T-helper 17 cell (primary cell): ENCODE measurements around the gene EEF1E1. TPM values are rescaled to one million over a fixed set of nuclear protein-coding genes. Genes with fewer than 3 reads are reported as not detected.

Experiments
- ATAC-seq: fragments of 150-1000 bp; cut with Tn5 transposase; 2 replicates; pipeline ENCODE4 v1.10.0; 2021; ENCODE audit warnings: mild to moderate bottlenecking, moderate library complexity
- DNase-seq, 3 donors: peaks; one replicate each; pipeline versions ENCODE4 v3.0.0 to v3.0.0-alpha.2; 2020 to 2021
- H3K9me3 ChIP-seq: one replicate; pipeline ENCODE4 v1.7.0; 2013; ENCODE audit warnings: low read length, mild to moderate bottlenecking; ENCODE audit not compliant: control insufficient read depth, poor library complexity, severe bottlenecking
- H3K27ac Mint-ChIP-seq: one replicate; pipeline ENCODE4 v1.8.0; 2022; ENCODE audit warnings: mild to moderate bottlenecking, moderate library complexity, mixed read lengths
- H3K27me3 Mint-ChIP-seq: one replicate; pipeline ENCODE4 v1.8.0; 2022; ENCODE audit warnings: mixed read lengths
- H3K36me3 Mint-ChIP-seq: one replicate; pipeline ENCODE4 v1.8.0; 2022; ENCODE audit warnings: low read depth, mixed read lengths
- H3K4me1 Mint-ChIP-seq: one replicate; pipeline ENCODE4 v1.8.0; 2022; ENCODE audit warnings: mild to moderate bottlenecking, mixed read lengths
- H3K4me3 Mint-ChIP-seq: one replicate; pipeline ENCODE4 v1.8.0; 2022; ENCODE audit warnings: mild to moderate bottlenecking, moderate library complexity, mixed read lengths
- total RNA-seq, 4 donors: library from RNA in 2 of 4; stranded (reverse) in 2 of 4; gene quantifications; one replicate each; pipeline ENCODE4 v1.2.3 and lab custom pipeline; 2022 to 2026

The EEF1E1 gene
- 10 to 100 TPM; 11.7 to 15.5 TPM for total RNA-seq
- total RNA-seq (lab: John Stamatoyannopoulos, UW) = 2.9 to 6.6 reads per million in 2 donors

DNA sequence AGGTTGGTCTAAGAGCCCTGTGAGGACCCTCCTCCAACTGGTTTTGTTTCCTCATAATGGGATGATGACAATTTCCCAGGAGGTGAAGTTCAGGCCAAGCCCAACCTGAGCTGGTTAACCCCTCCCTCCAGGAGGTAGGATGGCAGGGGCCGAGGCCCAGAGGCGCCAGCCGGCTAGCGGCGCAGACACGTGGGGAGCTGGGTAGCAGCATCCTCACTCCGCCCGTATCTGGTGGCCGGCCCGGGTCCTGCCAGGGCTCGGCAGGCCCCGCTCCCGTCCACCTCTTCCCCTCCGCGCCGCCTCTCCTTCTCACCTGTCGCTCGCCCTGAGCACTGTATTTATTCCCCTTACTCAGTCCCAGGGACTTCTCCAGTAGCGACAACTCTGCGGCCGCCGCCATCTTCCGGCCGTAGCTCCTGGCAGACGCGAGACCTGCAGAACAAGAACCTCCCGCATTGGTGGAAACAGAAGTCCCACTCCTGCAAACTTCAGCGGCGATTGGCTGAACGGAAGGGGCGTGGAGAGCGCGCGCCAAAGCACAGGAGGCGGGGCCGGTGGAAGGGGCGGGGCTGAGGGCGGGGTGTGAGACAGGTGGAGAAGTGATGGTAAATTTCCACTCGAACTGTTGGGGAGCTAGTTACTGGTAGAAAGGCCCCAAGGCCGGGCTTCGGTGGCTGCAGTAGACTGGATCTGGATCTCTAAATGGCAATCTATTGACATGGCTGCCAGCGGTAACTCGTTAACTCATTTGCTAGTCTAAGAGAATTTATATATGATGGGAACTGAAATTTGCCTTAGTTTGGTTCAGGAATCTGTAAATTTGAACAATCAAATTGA, at the start of gene EEF1E1:
Gene EEF1E1, minus strand, starts transcription at position 427 of the 837 bp plus-strand sequence. Its CDS starts 27 bp downstream, at position 400.
- Mint-ChIP-seq H3K27me3 (peaks cover 21% of the 10 kb centered on the region), H3K27ac (peak within 1 kb of the TSS; percentile 91), H3K36me3 (peaks cover 4% of the 10 kb centered on the region), H3K4me1 (peaks cover 21% of the 10 kb centered on the region), H3K4me3 (peak within 1 kb of the TSS; percentile 97)
- ATAC-seq (peak; percentile 97), DNase-seq (peak; percentile 82 to 96 (median 94))
- H3K9me3 ChIP-seq = no peaks in the 10 kb centered on the region

DNA sequence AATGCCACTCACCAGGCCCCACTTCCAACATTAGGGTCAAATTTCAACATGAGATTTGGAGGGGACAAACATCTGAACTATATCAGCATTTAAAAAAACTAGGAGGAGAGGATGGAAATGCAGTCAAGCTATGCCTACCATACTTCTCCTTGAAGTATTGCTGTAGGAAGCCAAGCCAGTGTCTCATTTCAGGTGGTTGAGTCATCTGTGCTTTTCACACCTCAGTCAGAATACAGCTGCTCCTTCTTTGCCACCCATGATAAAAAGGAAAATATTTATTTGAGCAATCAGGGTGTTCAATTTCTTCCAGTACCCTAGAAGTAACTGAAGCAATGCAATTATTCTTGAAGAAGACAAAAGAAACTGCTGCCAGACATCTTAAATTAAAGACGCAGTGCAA, 47.0 kb upstream of the EEF1E1 start:
- no peak overlapping the region for H3K4me3 Mint-ChIP-seq
- no peaks in the 10 kb centered on the region for H3K4me1 Mint-ChIP-seq
- no peaks in the 10 kb centered on the region for H3K9me3 ChIP-seq
- peaks cover 13% of the 10 kb centered on the region for H3K27me3 Mint-ChIP-seq
- H3K27ac Mint-ChIP-seq = no peak overlapping the region
- H3K36me3 Mint-ChIP-seq = no peaks in the 10 kb centered on the region
- no peak for ATAC-seq
- DNase-seq = no peak

DNA sequence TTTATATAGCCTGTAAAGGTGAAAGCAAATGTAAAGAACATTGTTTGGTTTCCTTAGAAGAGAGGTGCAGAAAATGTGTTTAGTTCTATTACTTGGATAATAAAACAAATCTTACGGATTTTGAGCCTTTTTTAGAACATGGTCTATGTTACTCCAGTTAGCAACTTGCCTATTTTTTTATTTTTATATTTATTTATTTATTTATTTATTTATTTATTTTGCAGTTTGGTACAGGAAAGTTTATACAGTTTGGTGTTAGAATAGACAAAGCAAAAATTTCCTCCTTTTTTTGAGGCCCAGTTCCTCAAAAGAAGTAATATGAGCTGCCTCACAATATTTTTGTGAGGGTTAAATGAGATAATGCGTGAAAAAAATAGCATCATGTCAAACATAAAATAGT, 41.6 kb upstream of the EEF1E1 start:
- Mint-ChIP-seq H3K4me3 (no peak overlapping the region), H3K27ac (no peak overlapping the region), H3K4me1 (no peaks in the 10 kb centered on the region), H3K27me3 (peaks cover 7% of the 10 kb centered on the region), H3K36me3 (no peaks in the 10 kb centered on the region)
- ATAC-seq (no peak), DNase-seq (no peak)
- H3K9me3 ChIP-seq = no peaks in the 10 kb centered on the region

DNA sequence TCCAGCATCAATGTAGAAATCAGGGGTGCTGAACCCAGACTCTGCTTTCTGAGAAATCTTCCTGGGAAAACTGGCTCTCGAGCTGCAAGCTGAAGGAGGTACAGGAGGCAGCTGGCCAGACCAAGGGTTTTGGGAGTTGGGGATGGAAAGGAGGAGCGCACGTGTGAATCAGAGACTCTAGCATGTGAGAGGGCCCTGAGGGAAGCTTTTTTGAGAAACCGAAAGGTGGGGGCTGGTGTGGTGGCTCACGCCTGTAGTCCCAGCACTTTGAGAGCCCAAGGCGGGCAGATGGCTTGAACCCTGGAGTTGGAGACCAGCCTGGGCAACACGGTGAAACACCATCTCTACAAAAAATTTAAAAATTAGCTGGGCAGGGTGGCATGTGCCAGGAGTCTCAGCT, 37.1 kb upstream of the EEF1E1 start:
- H3K27me3 Mint-ChIP-seq = peaks cover 39% of the 10 kb centered on the region
- H3K9me3 ChIP-seq = no peaks in the 10 kb centered on the region
- H3K27ac Mint-ChIP-seq = no peak overlapping the region
- no peaks in the 10 kb centered on the region for H3K4me1 Mint-ChIP-seq
- H3K36me3 Mint-ChIP-seq = no peaks in the 10 kb centered on the region
- DNase-seq (no peak), ATAC-seq (no peak)
- no peak overlapping the region for H3K4me3 Mint-ChIP-seq

DNA sequence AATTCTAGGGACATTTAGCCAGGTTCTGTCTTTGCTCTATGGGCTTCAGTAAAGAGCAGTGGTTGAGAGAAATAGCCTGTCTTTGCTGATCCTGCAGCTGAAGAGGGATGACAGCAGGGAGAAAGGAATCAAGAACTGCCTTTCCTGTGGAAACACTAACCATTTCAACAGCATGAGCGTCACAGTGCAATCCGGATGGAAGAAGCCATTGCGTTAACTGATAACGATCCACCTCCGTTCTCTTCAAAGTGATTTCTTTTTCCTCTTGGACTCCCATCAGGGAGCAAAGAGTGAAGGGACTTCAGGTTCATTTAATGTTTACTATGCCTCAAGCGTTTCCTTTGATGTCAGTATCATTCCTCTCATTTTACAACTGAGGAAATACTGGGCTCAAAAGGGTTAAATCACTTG, 35.2 kb upstream of the EEF1E1 start:
- DNase-seq (no peak), ATAC-seq (no peak)
- no peaks in the 10 kb centered on the region for H3K9me3 ChIP-seq
- Mint-ChIP-seq H3K4me1 (no peaks in the 10 kb centered on the region), H3K36me3 (no peaks in the 10 kb centered on the region), H3K27me3 (peaks cover 46% of the 10 kb centered on the region), H3K4me3 (no peak overlapping the region), H3K27ac (no peak overlapping the region)

DNA sequence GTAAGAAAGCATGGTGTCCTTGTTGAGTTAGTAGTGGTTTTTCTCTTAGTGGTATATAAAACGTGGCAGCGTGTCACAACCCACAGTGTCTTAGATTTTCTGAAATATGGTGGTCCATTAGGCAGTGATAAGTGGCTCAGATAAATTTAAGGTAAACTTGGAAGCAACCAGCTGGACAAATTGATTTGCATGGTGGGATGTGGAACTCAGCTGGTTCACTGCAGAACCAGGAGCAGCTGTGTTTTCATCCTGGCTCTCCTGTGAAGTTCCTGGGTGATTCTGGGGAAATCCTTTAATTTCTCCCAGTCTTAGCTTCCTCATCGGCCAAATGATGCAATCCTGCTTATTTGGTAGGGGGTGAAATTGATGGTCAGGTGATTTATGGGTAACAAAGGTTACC, 32.9 kb upstream of the EEF1E1 start:
- no peak overlapping the region for H3K27ac Mint-ChIP-seq
- peaks cover 2% of the 10 kb centered on the region for H3K4me1 Mint-ChIP-seq
- no peak for DNase-seq
- no peak for ATAC-seq
- H3K4me3 Mint-ChIP-seq = no peak overlapping the region
- H3K36me3 Mint-ChIP-seq = peaks cover 2% of the 10 kb centered on the region
- H3K27me3 Mint-ChIP-seq = peaks cover 60% of the 10 kb centered on the region
- H3K9me3 ChIP-seq = no peaks in the 10 kb centered on the region

DNA sequence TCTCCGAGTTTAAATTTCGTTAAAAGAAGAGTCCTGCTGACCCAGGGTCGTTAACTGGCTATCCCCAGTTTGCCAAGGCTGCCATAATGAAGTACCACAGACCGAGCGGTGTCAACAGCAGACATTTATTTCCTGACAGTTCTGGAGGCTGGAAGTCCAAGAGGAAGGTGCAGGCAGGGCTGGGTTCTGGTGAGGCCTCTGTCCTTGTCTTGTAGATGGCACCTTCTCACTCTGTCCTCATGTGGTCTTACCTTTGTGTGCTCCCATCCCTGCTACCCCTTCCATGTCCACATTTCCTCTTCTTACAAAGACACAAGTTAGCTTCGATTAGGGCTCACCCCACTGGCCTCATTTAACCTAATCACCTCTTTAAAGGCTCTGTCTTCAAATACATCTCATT, 29.8 kb upstream of the EEF1E1 start:
- no peak overlapping the region for H3K4me3 Mint-ChIP-seq
- H3K27me3 Mint-ChIP-seq = peaks cover 56% of the 10 kb centered on the region
- no peak overlapping the region for H3K27ac Mint-ChIP-seq
- peaks cover 2% of the 10 kb centered on the region for H3K36me3 Mint-ChIP-seq
- no peaks in the 10 kb centered on the region for H3K9me3 ChIP-seq
- no peak for ATAC-seq
- H3K4me1 Mint-ChIP-seq = peaks cover 2% of the 10 kb centered on the region
- no peak for DNase-seq

DNA sequence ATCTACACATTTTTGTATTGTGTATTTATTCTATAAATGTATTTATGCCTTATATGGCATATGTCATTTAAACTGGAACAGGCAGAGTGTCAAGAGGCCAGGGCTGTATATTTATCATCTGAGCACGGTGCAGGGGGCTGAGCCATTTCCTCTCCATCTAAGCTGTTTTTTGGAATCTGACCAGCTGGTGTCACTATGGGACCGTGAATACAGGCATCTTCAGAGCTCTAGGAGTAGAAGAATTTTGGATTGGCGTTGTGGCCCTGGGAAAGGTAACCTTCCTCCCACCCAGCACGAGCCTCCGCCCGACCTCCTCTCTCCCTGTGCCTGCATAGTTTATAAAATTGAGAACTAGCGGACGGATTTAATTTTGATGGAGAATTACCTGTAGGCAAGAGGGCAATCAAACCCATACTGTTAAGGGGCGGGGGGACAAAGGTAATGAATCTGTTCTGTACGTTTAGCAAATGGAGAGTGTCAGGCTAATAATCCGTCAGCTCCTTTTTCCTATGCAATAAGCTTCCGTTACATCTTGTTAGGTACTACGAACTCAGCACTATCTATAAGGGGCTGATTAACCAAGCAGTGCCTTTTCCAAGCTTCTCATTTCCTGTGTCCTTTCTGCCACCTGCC, 29.0 kb upstream of the EEF1E1 start:
- H3K4me3 Mint-ChIP-seq = no peak overlapping the region
- no peak overlapping the region for H3K27ac Mint-ChIP-seq
- no peak for DNase-seq
- H3K27me3 Mint-ChIP-seq = peaks cover 52% of the 10 kb centered on the region
- H3K9me3 ChIP-seq = no peaks in the 10 kb centered on the region
- peaks cover 2% of the 10 kb centered on the region for H3K36me3 Mint-ChIP-seq
- no peak for ATAC-seq
- peaks cover 2% of the 10 kb centered on the region for H3K4me1 Mint-ChIP-seq

DNA sequence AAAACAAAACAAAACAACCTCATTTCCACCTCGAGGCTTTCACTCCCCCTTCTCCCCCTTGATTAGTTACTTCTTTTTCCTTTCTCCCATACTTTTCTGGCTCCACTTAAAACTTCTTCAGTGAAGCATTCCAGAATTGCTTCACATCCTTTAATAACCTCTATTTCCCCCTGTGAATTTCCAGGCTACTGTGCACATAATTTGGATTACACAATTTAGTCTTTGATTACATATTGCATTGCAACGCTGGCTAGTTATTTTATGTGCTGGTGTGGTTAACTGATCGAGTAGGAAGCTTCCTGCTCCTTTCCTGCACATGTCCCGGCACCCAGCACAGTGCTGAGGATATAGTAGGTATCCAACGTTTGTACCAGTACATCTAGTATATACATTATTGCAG, 28.1 kb upstream of the EEF1E1 start:
- Mint-ChIP-seq H3K4me1 (peaks cover 2% of the 10 kb centered on the region), H3K27ac (no peak overlapping the region), H3K27me3 (peaks cover 42% of the 10 kb centered on the region), H3K4me3 (no peak overlapping the region), H3K36me3 (peaks cover 2% of the 10 kb centered on the region)
- ATAC-seq (no peak), DNase-seq (no peak)
- no peaks in the 10 kb centered on the region for H3K9me3 ChIP-seq

DNA sequence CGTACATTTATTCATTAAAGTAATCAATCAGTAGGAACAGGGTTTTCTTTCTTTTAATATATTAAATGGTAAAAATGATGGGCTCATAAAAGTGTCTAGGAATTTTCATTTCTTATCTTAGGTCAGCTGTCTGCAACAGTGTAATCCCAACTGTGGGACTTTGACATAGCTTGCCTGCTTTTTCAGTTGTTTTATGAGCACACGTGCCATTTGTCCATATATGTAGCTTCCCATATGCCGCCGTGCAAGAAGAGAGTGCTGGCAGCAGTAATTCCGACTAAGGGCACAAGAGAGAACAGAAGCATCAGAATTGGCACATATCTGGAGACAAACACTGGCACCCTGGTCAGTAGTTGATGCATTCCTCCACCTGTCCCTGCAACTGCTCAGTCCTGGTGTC, 20.9 kb upstream of the EEF1E1 start:
- DNase-seq (no peak), ATAC-seq (no peak)
- Mint-ChIP-seq H3K4me1 (no peaks in the 10 kb centered on the region), H3K27ac (no peak overlapping the region), H3K4me3 (no peak overlapping the region), H3K27me3 (peaks cover 45% of the 10 kb centered on the region), H3K36me3 (no peaks in the 10 kb centered on the region)
- H3K9me3 ChIP-seq = no peaks in the 10 kb centered on the region

DNA sequence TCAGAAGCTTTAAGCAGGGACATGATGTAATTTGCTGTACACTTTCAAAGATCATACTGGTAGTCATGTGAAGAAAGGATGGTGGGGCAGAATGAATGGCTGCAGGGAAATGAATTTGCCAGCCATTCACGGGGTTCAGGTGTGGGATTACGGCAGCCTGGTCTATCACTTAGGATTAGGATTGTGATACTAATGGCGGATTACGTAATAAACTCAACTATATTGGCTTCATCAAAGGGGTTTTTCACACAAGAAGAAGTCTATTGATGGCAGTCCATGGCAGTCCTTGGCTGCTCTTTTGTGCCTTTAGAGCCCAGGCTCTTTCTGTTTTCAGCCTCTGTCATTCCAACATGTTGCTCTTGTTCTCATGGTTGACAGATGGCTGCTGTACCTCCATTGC, 12.6 kb upstream of the EEF1E1 start:
- H3K9me3 ChIP-seq = no peaks in the 10 kb centered on the region
- no peaks in the 10 kb centered on the region for H3K4me1 Mint-ChIP-seq
- H3K4me3 Mint-ChIP-seq = no peak overlapping the region
- no peaks in the 10 kb centered on the region for H3K36me3 Mint-ChIP-seq
- peaks cover 19% of the 10 kb centered on the region for H3K27me3 Mint-ChIP-seq
- ATAC-seq (no peak), DNase-seq (no peak)
- H3K27ac Mint-ChIP-seq = no peak overlapping the region

DNA sequence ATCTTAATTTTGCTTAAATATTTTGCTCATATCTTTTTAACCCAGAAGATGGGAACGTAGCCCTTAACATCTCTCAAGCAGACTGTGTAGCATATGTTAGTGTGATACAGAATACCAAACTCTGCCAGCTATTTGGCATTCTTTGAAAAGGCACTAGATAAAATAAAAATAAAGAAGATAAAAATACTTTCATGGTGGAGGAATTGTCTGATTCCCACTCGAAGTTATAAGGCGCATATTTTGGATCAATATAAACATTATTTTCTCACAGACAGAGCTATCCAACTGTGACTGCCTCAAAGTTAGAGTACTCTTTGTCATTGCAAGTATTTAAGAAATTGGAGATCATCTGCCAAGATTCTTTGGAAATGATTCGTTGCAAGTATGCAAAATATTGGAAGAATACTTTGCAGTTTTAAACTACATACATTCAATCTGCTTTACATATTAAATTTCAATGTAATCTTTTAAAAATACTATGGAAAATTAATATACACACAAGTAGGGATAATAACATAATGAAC, 10.8 kb upstream of the EEF1E1 start:
- DNase-seq (no peak), ATAC-seq (no peak)
- no peak overlapping the region for H3K27ac Mint-ChIP-seq
- H3K36me3 Mint-ChIP-seq = no peaks in the 10 kb centered on the region
- H3K4me3 Mint-ChIP-seq = no peak overlapping the region
- no peaks in the 10 kb centered on the region for H3K9me3 ChIP-seq
- peaks cover 27% of the 10 kb centered on the region for H3K27me3 Mint-ChIP-seq
- H3K4me1 Mint-ChIP-seq = no peaks in the 10 kb centered on the region

DNA sequence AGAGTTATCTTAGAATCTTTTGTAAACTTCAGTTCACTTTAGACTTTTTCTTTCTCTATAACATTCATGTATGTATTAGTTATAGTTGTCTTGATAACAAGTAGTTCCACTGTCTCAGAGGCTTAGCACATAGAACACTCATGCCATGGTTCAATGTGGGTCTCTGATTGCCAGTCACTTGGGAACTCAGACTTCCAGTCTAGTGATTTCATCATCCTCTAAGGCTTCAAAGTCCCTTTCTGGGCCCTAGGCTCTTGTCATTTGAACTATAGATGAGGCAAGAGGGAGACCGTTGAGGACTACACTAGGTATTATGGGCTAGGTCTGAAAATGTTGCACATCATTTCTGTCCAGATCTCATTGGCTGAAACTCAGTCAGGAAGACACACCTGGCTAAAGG, 8.4 kb upstream of the EEF1E1 start:
- Mint-ChIP-seq H3K4me1 (no peaks in the 10 kb centered on the region), H3K27me3 (peaks cover 50% of the 10 kb centered on the region)

More for the DNA sequence above, 8.4 kb upstream of the EEF1E1 start:
- no peak for DNase-seq
- peaks cover 2% of the 10 kb centered on the region for H3K36me3 Mint-ChIP-seq
- no peak overlapping the region for H3K27ac Mint-ChIP-seq
- no peak for ATAC-seq
- no peaks in the 10 kb centered on the region for H3K9me3 ChIP-seq
- H3K4me3 Mint-ChIP-seq = no peak overlapping the region
